Coronary artery (tissue), 2 donors: ENCODE data around the gene DCUN1D4.

Source experiments
- DNase-seq: peaks from one replicate; pipeline ENCODE4 v3.0.0-alpha.2; 2017; ENCODE audit warnings: low spot score
- H3K27ac ChIP-seq, 2 donors: fragments of 200-600 bp; sonication (generic); one replicate each; pipeline ENCODE4 v1.5.1; 2016 to 2019
- H3K4me3 ChIP-seq: fragments of 200-600 bp; sonication (generic); 2 replicates; pipeline ENCODE4 v1.5.1; 2016; ENCODE audit warnings: mild to moderate bottlenecking, moderate library complexity
- CTCF ChIP-seq: fragments of 200-600 bp; sonication (generic); IDR thresholded peaks from one replicate; pipeline ENCODE4 v1.5.1; 2019; ENCODE audit warnings: antibody characterized with exemption

DCUN1D4 gene

GRCh38 chr4:51958199-51958968 lies 115.4 kb downstream of the DCUN1D4 start:
- Histone ChIP-seq H3K4me3 (no peak overlapping the region), H3K27ac (no peak overlapping the region)
- no peak for DNase-seq
- no peak for TF ChIP-seq CTCF

- TF ChIP-seq CTCF = no peak
- no peak overlapping the region for H3K4me3 ChIP-seq
Measured at GRCh38 chr4:51960486-51960885, 117.5 kb downstream of the DCUN1D4 start.

GRCh38 chr4:51963841-51964517 lies 121.0 kb downstream of the DCUN1D4 start:
- no peak for DNase-seq

More at GRCh38 chr4:51960486-51960885, 117.5 kb downstream of the DCUN1D4 start:
- H3K27ac ChIP-seq = no peak overlapping the region
- DNase-seq = no peak

GRCh38 chr4:51965862-51966261 lies 122.9 kb downstream of the DCUN1D4 start:
- no peak for DNase-seq
- Histone ChIP-seq H3K4me3 (no peak overlapping the region), H3K27ac (no peak overlapping the region)
- no peak for TF ChIP-seq CTCF

More at GRCh38 chr4:51963841-51964517, 121.0 kb downstream of the DCUN1D4 start:
- Histone ChIP-seq H3K27ac (no peak overlapping the region), H3K4me3 (no peak overlapping the region)
- TF ChIP-seq CTCF = no peak
